NCI-H526 treated with DMSO at 0.1 percent for 48 hours (cell line): ENCODE data around the gene AHSA1.
"Not testable (repeated sequence)": the region's sequence is repeated elsewhere in the genome, so short reads cannot be mapped to it uniquely, and the experiment has no call there.

ENCODE experiments used
- DNase-seq: peaks from one replicate; lab custom pipeline; 2025; lab: John Stamatoyannopoulos, UW

Gene AHSA1

GRCh38 chr14:77457522-77458248 lies at the start of gene AHSA1, which contains the start of gene VIPAS39:
Gene AHSA1 (plus strand): TSS chr14:77458093. CDS start chr14:77458190, 97 bp downstream.
Gene VIPAS39 (minus strand): TSS chr14:77457601. CDS start chr14:77454102, 3,499 bp downstream.
- peak; percentile 98 for DNase-seq

DNA sequence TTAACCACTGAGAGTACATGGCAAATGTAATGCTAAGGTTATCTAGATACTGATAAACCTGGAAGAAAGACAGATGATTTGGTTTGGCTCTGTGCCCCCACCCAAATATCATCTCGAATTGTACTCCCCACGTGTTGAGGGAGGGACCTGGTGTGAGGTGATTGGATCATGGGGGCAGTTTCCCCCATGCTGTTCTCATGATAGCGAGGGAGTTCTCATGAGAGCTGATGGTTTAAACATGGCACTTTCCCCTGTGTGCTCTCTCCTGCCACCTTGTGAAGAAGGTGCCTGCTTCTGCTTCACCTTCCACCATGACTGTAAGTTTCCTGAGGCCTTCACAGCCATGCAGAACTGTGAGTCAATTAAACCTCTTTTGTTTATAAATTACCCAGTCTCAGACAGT lies 48.8 kb upstream of the AHSA1 start:
- no peak for DNase-seq

DNA sequence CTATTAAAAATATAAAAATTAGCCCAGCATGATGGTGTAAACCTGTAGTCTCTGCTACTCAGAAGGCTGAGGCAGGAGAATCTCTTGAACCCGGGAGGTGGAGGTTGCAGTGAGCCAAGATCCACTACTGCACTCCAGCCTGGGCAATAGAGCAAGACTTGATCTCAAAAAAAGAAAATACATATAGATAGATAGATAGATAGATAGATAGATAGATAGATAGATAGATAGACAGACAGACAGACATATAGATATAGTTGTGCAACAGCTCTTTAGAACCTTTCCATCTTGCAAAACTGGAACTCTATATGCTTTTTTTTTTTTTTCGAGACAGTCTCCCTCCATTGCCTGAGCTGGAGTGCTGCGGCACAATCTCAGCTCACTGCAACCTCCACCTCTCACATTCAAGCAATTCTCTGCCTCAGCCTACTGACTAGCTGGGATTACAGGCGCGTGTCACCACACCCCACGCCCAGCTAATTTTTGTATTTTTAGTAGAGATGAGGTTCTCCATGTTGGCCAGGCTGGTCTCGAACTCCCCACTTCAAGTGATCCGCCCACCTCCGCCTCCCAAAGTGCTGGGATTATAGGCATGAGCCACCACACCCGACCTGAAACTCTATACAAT lies 42.4 kb upstream of the AHSA1 start:
- DNase-seq: not testable (repeated sequence)

DNA sequence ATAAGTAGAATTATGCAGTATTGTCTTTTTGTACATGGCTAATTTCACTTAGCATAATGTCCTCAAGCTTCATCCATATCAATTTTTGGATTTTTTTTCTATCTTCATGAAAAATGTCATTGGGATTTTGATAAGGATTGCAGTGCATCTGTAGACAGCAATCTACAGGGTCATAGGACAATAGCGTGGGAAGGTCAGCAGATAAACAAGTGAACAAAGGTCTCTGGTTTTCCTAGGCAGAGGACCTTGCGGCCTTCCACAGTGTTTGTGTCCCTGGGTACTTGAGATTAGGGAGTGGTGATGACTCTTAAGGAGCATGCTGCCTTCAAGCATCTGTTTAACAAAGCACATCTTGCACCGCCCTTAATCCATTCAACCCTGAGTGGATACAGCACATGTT lies 41.8 kb upstream of the AHSA1 start:
- not testable (repeated sequence) for DNase-seq

- no peak for DNase-seq
Measured at GRCh38 chr14:77416836-77417235, 41.1 kb upstream of the AHSA1 start.

- no peak for DNase-seq
Measured at GRCh38 chr14:77421201-77421600, 36.7 kb upstream of the AHSA1 start.

DNA sequence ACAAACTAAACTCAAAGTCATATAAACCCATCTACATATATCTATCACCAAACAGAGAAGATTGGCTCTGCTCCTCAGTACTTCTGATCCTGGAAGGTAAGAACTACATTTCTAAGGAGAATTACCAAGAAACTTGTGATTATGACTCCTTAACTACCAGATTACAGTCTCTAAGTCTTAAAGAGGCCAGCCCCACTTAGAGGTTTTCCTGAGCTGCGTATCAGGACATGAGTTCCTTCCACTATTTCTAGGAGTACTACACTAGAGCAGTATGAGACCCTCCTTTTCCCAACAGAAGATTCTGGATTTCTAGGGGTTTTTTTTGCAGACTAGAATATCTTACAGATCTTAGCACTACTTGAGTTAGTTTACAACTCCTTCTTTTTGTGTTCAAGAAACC lies 34.5 kb upstream of the AHSA1 start, which contains the start of gene NOXRED1:
Gene NOXRED1, minus strand, starts transcription at position 101 of the 400 bp plus-strand sequence. CDS start 634 bp downstream, outside the sequence.
- no peak for DNase-seq

- DNase-seq: no peak
Measured at GRCh38 chr14:77424862-77425261, 33.0 kb upstream of the AHSA1 start.

DNA sequence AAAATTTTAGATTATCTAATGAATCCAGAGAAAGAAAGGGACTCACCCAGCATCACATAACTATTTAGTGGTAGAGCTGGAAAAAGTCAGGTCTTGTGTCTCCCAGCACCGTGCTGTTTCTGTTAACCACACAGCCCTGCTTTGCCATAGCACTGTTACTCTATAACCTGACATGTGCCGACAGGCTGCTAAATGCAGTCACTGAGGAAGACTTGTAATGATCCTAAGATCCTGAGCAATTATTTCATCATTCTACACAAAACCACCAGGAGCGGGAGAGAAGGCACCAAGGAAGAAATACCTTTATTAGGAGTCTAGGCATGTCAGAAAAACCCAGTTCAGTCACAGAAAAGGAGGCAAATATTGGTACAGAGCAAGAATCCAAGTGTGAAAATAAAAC lies 31.5 kb upstream of the AHSA1 start:
- no peak for DNase-seq

- DNase-seq: no peak
Measured at GRCh38 chr14:77436042-77436441, 21.9 kb upstream of the AHSA1 start.

DNA sequence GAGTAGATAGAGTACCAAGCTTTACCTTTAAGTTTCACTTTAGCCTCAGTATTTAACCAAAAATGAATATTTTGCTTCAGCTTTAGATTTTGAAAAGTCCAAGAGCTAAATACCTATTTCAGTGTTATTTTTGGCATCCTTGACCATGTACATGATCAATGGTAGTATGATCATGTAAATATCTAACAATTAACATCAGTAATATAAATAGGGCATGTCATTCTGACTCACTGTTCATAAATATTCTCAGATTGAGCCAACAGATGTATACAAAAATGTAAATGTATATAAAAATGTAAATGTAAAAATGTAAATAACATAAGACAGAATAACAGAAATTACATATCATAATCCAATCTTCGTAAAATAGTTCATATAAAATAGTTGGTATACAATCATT lies 19.3 kb upstream of the AHSA1 start:
- DNase-seq: no peak

DNA sequence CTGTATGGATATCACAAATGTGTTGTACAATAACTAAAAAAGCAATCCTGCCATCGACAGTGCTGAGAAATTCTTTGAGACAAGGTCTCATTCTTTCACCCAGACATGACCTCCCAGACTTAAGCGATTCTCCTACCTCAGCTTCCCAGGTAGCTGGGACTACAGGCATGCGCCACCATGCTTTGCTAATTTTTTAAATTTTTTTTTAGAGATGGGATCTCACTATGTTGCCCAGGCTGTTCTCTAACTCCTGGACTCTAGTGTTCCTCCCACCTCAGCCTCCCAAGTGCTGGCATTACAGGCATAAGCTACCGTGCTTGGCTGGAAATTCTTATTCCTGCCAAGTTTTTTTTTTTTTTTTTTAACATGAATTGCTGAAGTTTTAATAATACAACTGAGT lies 18.0 kb upstream of the AHSA1 start:
- DNase-seq: no peak

DNA sequence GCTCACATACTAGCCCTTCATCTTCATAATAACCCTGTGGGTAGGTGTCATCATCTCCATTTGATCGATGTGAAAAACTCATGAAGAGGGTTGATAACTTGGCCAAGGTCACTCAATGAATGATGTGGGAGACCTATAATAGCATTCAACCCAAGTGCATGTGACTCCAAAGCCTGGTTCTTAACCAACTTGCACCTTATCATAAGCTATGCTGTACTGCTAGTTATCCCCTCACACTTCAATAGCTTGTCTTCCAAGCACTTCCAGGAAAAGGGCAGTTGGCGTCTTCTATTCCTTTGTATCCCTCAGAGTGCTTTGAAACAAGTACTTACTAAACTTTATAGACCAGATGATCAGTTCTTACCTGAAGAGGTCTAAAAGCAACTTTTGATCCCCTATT lies 15.7 kb upstream of the AHSA1 start:
- DNase-seq: no peak

GRCh38 chr14:77455966-77456640 lies 1.8 kb upstream of the AHSA1 start:
- DNase-seq: no peak

- peak; percentile 46 for DNase-seq
Measured at GRCh38 chr14:77457115-77457521, 775 bp upstream of the AHSA1 start.

DNA sequence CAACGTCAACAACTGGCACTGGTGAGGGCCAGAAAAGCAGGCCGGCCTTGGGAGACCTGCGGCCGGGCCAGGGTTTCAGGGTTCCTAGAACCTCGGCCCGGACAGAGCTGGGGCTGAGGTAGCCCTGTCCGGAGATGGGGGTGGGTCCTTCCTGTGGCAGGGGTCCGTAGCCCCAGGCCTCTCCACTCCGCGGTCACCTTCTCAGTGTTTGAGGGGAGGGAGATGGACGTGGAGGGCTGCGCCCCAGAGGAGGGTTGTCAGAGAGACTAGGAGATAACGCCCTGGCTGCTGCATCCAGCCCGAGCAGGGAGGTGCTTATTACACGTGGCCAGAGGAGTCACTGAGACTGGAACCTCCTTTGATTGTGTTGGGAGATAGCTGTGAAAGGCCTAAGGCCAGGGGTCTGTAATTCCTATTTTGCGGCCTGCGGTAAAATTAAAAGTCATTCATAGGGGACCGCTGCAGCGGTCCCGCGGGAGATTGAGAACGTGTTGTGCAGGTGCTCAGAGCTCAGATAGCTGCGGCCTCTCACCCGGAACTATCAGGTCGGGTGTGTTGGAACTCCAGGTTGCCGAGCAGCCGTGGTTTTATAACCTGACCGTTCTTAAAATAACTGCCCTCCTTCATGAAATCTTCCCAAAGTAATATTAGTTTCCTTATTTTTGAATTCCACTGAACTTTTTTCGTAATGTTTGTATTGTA lies 507 bp downstream of the AHSA1 start:
- peak; percentile 26 for DNase-seq

DNA sequence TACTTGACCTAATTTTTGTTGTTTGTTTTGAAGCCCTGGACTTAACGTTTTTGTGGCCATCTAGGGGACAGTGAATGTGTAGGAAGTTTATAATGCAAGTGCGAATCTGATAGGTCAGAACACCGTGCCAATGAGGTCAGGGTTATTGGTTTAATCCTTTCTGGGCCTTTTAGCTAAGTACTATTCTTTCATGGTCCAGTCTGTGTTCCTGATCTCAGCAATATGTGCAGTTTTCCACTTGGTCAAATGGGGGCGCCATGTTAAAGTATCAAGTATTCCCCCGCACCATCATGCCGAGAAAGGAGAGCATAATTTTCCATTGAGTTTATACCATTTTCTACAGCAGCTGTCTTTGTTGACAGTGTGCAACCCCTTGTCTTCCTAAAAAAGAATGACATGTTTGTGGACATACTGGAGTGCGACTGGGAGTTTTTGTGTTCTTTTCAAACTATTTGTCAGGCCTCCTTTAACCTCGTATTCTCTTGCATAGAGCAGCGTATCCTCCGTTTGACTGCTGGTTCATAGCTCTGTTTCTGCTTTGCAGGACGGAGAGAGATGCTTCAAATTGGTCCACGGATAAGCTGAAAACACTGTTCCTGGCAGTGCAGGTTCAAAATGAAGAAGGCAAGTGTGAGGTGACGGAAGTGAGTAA lies 1.3 kb downstream of the AHSA1 start:
- DNase-seq: peak; percentile 55

DNA sequence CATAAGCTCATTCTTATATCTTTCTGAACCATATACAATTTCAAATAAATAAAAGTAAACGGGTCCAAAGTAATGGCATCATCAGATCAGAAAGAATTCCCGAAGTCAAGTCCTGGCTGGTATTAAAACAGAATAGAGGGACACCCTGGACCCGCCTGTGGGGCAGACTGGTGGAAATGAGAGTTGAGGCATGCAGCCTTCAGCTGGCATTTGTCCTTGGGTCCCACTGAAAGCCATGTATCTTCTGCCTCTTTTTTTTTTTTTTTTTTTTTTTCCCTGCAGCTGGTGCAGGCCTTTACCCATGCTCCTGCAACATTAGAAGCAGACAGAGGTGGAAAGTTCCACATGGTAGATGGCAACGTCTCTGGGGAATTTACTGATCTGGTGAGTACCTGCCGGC lies 9.9 kb downstream of the AHSA1 start:
- no peak for DNase-seq

GRCh38 chr14:77469067-77469505 lies 11.2 kb downstream of the AHSA1 start:
- no peak for DNase-seq

- no peak for DNase-seq
Measured at GRCh38 chr14:77469539-77469938, 11.6 kb downstream of the AHSA1 start.

GRCh38 chr14:77470224-77470870 lies 12.5 kb downstream of the AHSA1 start:
- DNase-seq: no peak
